Small intestine (tissue), 7 donors: ENCODE measurements around the gene TRAF2. TPM values are rescaled to one million over a fixed set of nuclear protein-coding genes. Genes with fewer than 3 reads are reported as not detected.

ENCODE experiments used
- DNase-seq, 2 donors: peaks; one replicate each; pipeline versions ENCODE4 v3.0.0 to v3.0.0-alpha.2; 2013
- FAIRE-seq: peaks from 2 replicates; lab custom pipeline; 2012; peaks lifted over from hg19 to GRCh38; lab: Jason Lieb, UNC
- H3K27ac ChIP-seq, 3 donors: one replicate each; pipeline ENCODE4 v1.5.1; 2013; ENCODE audit warnings: low read length in 2 of 3, mild to moderate bottlenecking in 2 of 3, control low read depth in 1 of 3, inconsistent platforms in 1 of 3, low read depth in 1 of 3, moderate library complexity in 1 of 3
- H3K27me3 ChIP-seq, 3 donors: one replicate each; pipeline ENCODE4 v1.6.1; 2013; ENCODE audit warnings: low read length in 3 of 3, inconsistent platforms in 1 of 3; ENCODE audit not compliant: control insufficient read depth in 3 of 3, insufficient read depth in 3 of 3
- H3K36me3 ChIP-seq, 3 donors: one replicate each; pipeline ENCODE4 v1.6.1; 2013; ENCODE audit warnings: low read length in 3 of 3, inconsistent platforms in 1 of 3, low read depth in 1 of 3, mild to moderate bottlenecking in 1 of 3, moderate library complexity in 1 of 3; ENCODE audit not compliant: control insufficient read depth in 3 of 3, insufficient read depth in 2 of 3
- H3K4me1 ChIP-seq, 3 donors: one replicate each; pipeline ENCODE4 v1.6.1; 2013; ENCODE audit warnings: low read length in 2 of 3, inconsistent platforms in 1 of 3, low read depth in 1 of 3, mild to moderate bottlenecking in 1 of 3, moderate library complexity in 1 of 3; ENCODE audit not compliant: control insufficient read depth in 3 of 3, insufficient read depth in 2 of 3
- H3K4me3 ChIP-seq, 3 donors: one replicate each; pipeline ENCODE4 v1.5.1; 2013; ENCODE audit warnings: low read length in 3 of 3, control low read depth in 1 of 3, inconsistent platforms in 1 of 3, low read depth in 1 of 3, mild to moderate bottlenecking in 1 of 3, moderate library complexity in 1 of 3
- H3K9me3 ChIP-seq, 2 donors: one replicate each; pipeline ENCODE4 v1.6.1; 2013; ENCODE audit warnings: low read depth in 1 of 2, low read length in 1 of 2; ENCODE audit not compliant: control insufficient read depth in 2 of 2, insufficient read depth in 1 of 2
- WGBS, 3 donors: extraction: QIAGEN DNeasy Blood & Tissue Kit; methylation state at CpG; one replicate each; pipeline ENCODE4 v1.1.7; 2013; 5-methylcytosine and 5-hydroxymethylcytosine counted together
- polyA plus RNA-seq, 4 donors: library from polyadenylated mRNA; stranded (reverse) in 3 of 4; unstranded in 1 of 4; fragments of 200-250 nt in 3 of 4; fragments of 120-200 nt in 1 of 4; gene quantifications; one replicate each; pipeline versions ENCODE4 v1.2.1 to v1.2.3, GENCODE V29; 2013
- donor health status: healthy with polysubstance abuse.
- donor health status: control.
- donor health status: control.
- donor health status: Bipolar disorder and iron deficiency.
- donor health status: healthy.

The TRAF2 gene
- polyA plus RNA-seq, 4 donors, result 11.2 to 20.9 (median 13.8) TPM

- Histone ChIP-seq H3K36me3 (peaks cover 0 to 61% (median 0%) of the 10 kb centered on the region in 3 donors), H3K27me3 (peaks cover 0 to 19% (median 9%) of the 10 kb centered on the region in 3 donors), H3K27ac (peak overlapping the region; percentile 55 to 90 (median 65)), H3K4me3 (peak overlapping the region; percentile 37 to 99 (median 85)), H3K4me1 (peaks cover 0 to 59% (median 2%) of the 10 kb centered on the region in 3 donors), H3K9me3 (peaks cover 0 to 7% of the 10 kb centered on the region in 2 donors)
- DNase-seq, result no peak
- no peak for FAIRE-seq
- 48 to 53% (median 50%) methylated on average over 43 of the region's 43 CpGs for WGBS, 3 donors
Measured at GRCh38 chr9:136849960-136850865, 36.1 kb upstream of the TRAF2 start.

DNA sequence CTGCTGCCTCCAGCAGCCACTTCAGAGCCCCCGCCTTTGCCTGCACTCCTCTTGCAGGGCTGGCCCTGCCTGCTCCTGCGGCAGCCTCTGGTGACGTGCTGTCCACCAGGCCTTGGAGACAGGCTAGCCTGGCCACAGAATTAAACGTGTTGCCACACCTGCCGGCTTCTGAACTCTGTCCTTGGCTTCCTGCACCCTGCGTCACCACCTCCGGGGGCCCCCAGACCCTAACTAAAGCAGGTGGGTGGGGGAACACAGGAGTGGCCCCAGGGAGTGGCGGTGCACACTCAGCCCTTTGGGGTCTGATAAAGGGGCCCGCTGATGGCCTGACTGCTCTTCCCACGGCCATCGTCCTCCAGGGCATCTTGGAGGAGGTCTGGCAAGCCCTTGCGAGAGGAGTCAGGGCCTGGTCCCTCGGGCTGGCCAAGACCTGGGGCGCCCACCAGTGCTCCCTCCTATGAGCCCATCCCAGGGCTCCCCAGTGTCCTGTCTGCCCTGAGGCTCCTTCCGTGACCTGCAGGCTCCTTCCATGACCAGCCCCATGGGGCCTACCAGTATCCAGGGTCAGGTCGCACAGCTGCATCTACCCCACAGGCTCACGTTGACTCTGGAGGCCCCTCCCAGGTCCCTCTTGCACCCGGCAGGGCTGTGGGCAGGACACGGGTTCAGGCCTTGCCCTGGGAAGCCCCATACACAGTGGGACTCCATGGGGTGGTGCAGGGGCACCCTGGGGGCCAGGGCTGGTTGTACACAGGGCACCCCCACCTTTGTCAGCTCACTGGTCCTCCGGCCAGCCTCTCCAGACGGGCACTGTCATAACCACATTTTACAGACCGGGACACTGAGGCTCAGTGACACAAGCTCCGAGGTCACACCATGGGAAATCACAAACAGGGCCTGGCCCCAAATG lies 35.2 kb upstream of the TRAF2 start:
- FAIRE-seq, result no peak
- Histone ChIP-seq H3K27me3 (peaks cover 0 to 12% (median 6%) of the 10 kb centered on the region in 3 donors), H3K4me1 (peaks cover 0 to 65% (median 2%) of the 10 kb centered on the region in 3 donors), H3K36me3 (peaks cover 0 to 68% (median 0%) of the 10 kb centered on the region in 3 donors), H3K9me3 (peaks cover 0 to 4% of the 10 kb centered on the region in 2 donors), H3K27ac (peak overlapping the region in 1 of 3 donors; percentile 90), H3K4me3 (peak overlapping the region in 1 of 3 donors; percentile 99)
- DNase-seq, result peak in 1 of 2 donors; percentile 78
- WGBS, 3 donors, result 72 to 80% (median 78%) methylated on average over 23 of the region's 23 CpGs

DNA sequence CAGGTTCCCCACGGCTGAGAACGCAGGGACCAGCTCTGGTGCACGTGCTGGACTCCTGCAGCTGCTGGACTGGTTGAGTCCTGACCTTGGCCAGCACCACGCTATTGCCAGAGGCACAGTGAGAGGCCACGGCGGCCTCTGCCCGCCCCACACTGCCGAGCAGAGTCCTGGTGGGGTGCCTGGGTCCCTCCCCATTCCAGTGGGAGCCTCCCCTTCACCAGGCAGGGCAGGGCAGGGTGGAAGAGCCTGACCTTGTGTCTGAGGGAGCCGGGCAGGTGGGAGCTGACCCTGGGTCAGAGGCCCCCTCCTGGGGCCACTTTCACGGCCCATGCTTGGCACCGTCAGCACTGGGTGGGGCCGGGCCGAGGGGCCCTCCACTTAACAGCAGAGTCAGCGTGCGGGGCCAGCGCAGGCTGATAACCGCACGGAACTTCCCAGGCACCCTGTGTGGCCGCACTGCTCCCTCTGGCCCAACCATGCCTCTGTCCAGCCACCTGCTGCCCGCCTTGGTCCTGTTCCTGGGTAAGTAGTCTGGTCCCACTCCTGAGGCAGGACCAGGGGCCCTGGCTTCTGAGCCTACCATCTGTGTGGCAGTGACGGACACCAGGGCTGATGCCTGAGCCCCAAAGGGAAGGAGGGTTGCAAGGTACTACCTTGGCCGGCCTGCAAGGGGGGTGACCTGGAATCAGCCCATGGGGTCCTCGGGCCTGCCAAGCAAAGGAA lies 34.2 kb upstream of the TRAF2 start, which contains the start of gene MAMDC4:
Gene MAMDC4 (plus strand): TSS at position 406 of the 723 bp plus-strand sequence. CDS start 71 bp downstream, at position 477.
- Histone ChIP-seq H3K9me3 (no peaks in the 10 kb centered on the region), H3K36me3 (peaks cover 0 to 78% (median 0%) of the 10 kb centered on the region in 3 donors), H3K27ac (peak within 1 kb of the TSS in 2 of 3 donors; percentile 25 to 90), H3K4me3 (peak within 1 kb of the TSS in 1 of 3 donors; percentile 99), H3K4me1 (peaks cover 0 to 70% (median 2%) of the 10 kb centered on the region in 3 donors), H3K27me3 (peaks cover 0 to 7% (median 0%) of the 10 kb centered on the region in 3 donors)
- DNase-seq, result peak; percentile 27 to 88
- 33 to 57% (median 42%) methylated on average over 21 to 23 of the region's 23 CpGs for whole genome bisulfite sequencing, 3 donors
- no peak for FAIRE-seq

- Histone ChIP-seq H3K4me3 (peak overlapping the region in 1 of 3 donors; percentile 43), H3K9me3 (no peaks in the 10 kb centered on the region), H3K27ac (peak overlapping the region in 1 of 3 donors; percentile 90), H3K4me1 (peaks cover 0 to 74% (median 2%) of the 10 kb centered on the region in 3 donors), H3K27me3 (peaks cover 0 to 2% (median 0%) of the 10 kb centered on the region in 3 donors), H3K36me3 (peaks cover 0 to 86% (median 0%) of the 10 kb centered on the region in 3 donors)
- WGBS, 3 donors, result 68 to 80% (median 71%) methylated on average over 24 to 29 of the region's 29 CpGs
- no peak for FAIRE-seq
- peak in 1 of 2 donors; percentile 41 for DNase-seq
Measured at GRCh38 chr9:136852664-136853595, 33.4 kb upstream of the TRAF2 start.

DNA sequence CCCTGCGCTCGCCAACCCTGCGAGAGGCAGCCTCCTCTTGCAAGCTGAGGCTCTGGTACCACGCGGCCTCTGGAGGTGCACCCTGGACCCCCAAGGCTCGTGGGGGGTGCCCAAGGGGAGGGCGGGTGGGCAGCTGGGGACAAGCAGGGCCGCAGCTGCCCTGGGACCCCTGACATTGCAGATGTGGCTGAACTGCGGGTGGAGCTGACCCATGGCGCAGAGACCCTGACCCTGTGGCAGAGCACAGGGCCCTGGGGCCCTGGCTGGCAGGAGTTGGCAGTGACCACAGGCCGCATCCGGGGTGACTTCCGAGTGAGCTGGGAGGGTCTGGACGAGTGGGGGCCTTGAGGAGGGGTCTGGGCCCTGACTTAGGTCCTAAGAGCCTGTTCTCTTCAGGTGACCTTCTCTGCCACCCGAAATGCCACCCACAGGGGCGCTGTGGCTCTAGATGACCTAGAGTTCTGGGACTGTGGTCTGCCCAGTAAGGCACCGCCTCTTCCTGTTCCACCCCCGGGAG lies 32.7 kb upstream of the TRAF2 start:
- Histone ChIP-seq H3K36me3 (peaks cover 0 to 90% (median 0%) of the 10 kb centered on the region in 3 donors), H3K4me1 (peaks cover 0 to 80% (median 7%) of the 10 kb centered on the region in 3 donors), H3K4me3 (peak overlapping the region in 1 of 3 donors; percentile 43), H3K27ac (peak overlapping the region in 1 of 3 donors; percentile 90), H3K27me3 (no peaks in the 10 kb centered on the region), H3K9me3 (no peaks in the 10 kb centered on the region)
- no peak for FAIRE-seq
- 78 to 82% (median 82%) methylated on average over 18 of the region's 18 CpGs for WGBS, 3 donors
- no peak for DNase-seq

DNA sequence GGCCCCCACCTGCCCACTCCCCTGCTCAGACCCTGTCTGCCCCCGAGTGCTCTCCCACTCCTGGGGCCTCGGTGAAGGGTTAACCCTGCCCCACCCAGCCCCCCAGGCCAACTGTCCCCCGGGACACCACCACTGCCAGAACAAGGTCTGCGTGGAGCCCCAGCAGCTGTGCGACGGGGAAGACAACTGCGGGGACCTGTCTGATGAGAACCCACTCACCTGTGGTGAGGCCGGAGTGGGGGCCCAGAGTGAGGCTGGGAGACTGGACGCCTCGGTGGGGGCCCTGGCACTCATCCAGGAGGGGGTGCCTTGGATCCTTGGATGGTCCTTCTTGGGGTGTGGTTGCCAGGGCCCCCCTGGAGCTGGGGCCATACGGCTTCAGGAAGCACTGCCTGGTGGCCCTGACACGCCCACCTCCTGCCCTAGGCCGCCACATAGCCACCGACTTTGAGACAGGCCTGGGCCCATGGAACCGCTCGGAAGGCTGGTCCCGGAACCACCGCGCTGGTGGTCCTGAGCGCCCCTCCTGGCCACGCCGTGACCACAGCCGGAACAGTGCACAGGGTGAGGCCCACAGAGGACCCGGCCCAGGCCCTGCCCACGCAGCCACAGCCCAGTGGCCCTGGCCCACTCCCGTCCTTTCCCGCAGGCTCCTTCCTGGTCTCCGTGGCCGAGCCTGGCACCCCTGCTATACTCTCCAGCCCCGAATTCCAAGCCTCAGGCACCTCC lies 32.0 kb upstream of the TRAF2 start:
- H3K4me3 ChIP-seq, result peak overlapping the region in 1 of 3 donors; percentile 43
- H3K27me3 ChIP-seq, result no peaks in the 10 kb centered on the region
- peak in 1 of 2 donors; percentile 63 for DNase-seq
- peak overlapping the region in 1 of 3 donors; percentile 90 for H3K27ac ChIP-seq
- peaks cover 0 to 86% (median 8%) of the 10 kb centered on the region in 3 donors for H3K4me1 ChIP-seq
- WGBS, 3 donors, result 50 to 63% (median 60%) methylated on average over 26 to 30 of the region's 30 CpGs
- peaks cover 0 to 97% (median 0%) of the 10 kb centered on the region in 3 donors for H3K36me3 ChIP-seq
- H3K9me3 ChIP-seq, result no peaks in the 10 kb centered on the region
- FAIRE-seq, result no peak
